Endometrial microvascular endothelial cells (primary cell): Measurements from ENCODE around the gene UBA52. TPM values are rescaled to one million over a fixed set of nuclear protein-coding genes. Genes with fewer than 3 reads are reported as not detected.

Experiments
- in situ Hi-C: cut with HindIII; loops from 2 replicates; pipeline ENCODE4 v1.10.0; 2017; ENCODE audit warnings: low sequenced_read_pairs, low pct_unique_long_range_greater_than_20kb; ENCODE audit errors: inconsistent ontology term
- total RNA-seq: library from RNA; depleted of rRNA; stranded (reverse); fragments of >200 nt; gene quantifications from one replicate; pipeline ENCODE4 v1.2.3, GENCODE V29; 2015; ENCODE audit errors: inconsistent ontology term

UBA52 gene
- total RNA-seq, 1 donor from 2014 or later, result 931 TPM

GRCh38 chr19:18605546-18606280 lies 34.1 kb downstream of the UBA52 start:
- in situ Hi-C loops, result no loop called here

- in situ Hi-C loops, result no loop called here
Measured at GRCh38 chr19:18606281-18607225, 34.9 kb downstream of the UBA52 start, which contains the start of gene CRLF1. CRLF1 (minus strand) TSS chr19:18606799; CDS start chr19:18606656, 143 bp downstream.

- in situ Hi-C loops, result no loop called here
Measured at GRCh38 chr19:18607226-18608101, 35.8 kb downstream of the UBA52 start.

- in situ Hi-C loops, result no loop called here
Measured at GRCh38 chr19:18608102-18608804, 36.6 kb downstream of the UBA52 start.

- in situ Hi-C loops, result no loop called here
Measured at GRCh38 chr19:18608805-18609716, 37.4 kb downstream of the UBA52 start.

- in situ Hi-C loops, result no loop called here
Measured at GRCh38 chr19:18609717-18610051, 38.0 kb downstream of the UBA52 start.

- in situ Hi-C loops, result no loop called here
Measured at GRCh38 chr19:18610245-18610555, 38.5 kb downstream of the UBA52 start.

- in situ Hi-C loops, result no loop called here
Measured at GRCh38 chr19:18610556-18611326, 39.1 kb downstream of the UBA52 start.

GRCh38 chr19:18611327-18612050 lies 39.8 kb downstream of the UBA52 start:
- in situ Hi-C loops, result no loop called here

- in situ Hi-C loops, result no loop called here
Measured at GRCh38 chr19:18612051-18612771, 40.6 kb downstream of the UBA52 start.

GRCh38 chr19:18612772-18613588 lies 41.3 kb downstream of the UBA52 start, which contains the start of gene TMEM59L:
TMEM59L (plus strand) TSS chr19:18612870; CDS start chr19:18612959, 89 bp downstream.
- in situ Hi-C loops, result no loop called here

GRCh38 chr19:18613589-18614234 lies 42.1 kb downstream of the UBA52 start:
- in situ Hi-C loops, result no loop called here

GRCh38 chr19:18616023-18616422 lies 44.4 kb downstream of the UBA52 start:
- in situ Hi-C loops, result no loop called here

- in situ Hi-C loops, result no loop called here
Measured at GRCh38 chr19:18617562-18617961, 45.9 kb downstream of the UBA52 start.
